ENCODE measurements around the gene ITGAD.
"Not testable (repeated sequence)": the region's sequence is repeated elsewhere in the genome, so short reads cannot be mapped to it uniquely, and the experiment has no call there.

Gene ITGAD

DNA sequence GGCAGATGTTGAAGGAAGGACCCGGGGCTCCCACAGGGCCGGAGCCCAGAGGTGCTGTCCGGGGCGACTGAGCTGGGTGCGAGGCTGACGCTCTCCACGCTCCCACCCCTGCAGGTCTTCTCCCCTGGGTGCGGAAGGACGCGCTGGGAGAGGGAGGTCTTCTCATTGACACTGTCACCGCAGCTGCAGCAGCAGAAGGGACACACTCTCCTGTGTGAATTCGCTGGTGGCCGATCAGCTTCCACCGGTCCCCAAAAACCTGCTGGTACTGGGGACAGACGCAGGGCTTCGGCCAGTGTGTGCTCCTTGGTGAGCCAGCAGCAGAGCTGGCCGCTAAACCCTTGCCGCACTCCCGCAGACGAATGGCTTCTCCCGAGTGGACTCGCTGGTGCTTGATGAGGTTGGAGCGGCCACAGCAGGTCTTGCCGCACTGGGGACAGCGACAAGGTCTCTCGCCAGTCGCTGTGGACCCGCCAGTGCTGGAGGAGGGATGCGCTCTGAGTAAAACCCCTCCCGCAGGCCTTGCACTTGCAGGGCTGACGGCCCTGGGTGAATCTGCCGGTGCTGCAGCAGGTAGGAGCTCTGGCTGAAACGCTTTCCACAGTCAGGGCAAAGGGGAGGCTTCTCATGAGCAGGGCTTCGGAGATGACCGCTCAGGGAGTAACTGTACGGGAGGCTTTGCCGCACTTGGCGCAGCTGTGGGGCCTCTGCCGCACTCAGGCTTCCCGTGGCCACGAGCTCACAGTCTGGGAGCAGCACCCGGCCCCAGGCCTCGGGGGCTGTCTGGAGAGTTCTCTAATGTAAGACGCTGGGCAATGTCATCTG, 43.3 kb downstream of the ITGAD start:
- no peak for DNase-seq

DNA sequence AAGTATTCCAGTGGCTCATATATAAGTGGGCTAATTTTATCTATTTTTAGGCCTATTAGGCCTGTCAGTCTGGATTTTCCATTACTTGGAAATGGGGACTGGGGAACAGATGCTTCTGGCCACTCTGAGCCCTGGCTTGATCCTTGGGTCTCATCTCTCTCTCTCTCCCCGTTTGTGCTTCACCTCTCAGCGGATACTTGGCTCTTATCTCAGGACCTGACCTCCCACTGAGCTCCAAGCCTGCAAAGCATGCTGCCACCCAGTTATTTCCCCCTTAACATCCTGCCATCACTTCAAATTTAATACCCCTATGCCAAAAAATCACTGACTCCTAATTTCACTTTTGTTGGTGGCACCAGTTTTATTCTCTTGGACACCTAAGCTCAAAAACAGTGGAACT, 45.3 kb downstream of the ITGAD start:
- peak; percentile 24 for DNase-seq

DNA sequence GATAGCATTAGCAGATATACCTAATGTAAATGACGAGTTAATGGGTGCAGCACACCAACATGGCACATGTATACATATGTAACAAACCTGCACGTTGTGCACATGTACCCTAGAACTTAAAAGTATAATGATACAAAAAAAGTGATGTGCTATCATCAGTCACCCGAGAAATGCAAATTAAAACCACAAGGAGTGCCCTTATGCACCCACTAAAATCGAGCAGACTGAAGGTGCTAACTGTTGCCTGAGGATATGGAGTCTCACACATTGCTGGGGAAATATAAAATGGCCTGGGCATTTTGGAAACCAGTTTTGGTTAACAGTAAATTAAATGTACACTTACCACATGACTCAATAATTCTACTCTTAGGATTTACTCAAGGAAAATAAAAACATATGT, 45.9 kb downstream of the ITGAD start:
- DNase-seq = not testable (repeated sequence)

DNA sequence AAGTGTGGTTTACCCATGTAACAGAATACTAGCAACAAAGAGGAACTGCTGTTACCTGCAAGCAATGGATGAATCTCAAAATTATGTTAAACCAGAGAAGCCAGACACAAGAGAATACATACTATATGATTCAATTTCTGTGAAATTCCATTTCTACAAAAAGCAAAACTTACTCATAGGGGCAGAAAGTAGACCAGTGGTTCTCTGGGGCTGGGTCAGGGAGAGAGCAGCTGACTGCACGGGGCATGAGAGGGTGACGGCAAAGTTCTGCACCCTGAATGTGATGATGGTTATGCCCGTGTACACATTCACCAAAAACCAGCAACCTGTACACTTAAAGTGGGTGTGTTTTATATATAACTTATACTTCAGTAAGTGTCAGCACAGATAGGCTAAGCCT, 46.4 kb downstream of the ITGAD start:
- DNase-seq = no peak

DNA sequence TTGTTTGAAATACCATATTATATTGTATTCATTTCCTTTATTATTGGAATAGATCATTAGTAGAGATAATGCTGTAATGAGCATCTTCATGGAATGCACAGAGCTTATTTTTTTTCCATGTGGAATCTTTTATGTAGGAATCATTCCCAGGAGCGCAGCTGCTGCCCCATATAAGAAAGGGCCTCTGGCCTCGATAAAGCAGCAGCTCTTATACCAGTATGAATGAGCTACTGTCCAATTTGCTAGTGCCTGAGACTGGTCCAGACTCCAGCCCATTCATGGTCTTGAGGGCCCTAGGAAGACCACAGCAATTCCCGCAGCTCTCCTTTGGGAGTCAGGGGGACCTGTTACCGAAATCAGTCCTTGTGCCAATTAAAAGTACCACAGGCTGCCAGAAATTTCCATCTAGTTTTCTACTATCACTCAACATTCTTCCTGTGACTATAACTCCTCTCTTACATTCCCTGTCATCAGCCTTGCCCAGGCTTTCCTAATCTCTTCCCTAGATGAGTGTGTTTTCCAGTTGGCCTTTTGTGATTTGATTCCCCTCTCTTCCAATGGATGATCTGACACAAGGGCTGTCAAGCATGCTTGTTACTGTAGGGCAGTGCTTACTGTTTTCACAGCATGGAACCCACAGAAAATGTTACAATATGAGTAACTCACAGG, 47.5 kb downstream of the ITGAD start:
- DNase-seq = no peak

DNA sequence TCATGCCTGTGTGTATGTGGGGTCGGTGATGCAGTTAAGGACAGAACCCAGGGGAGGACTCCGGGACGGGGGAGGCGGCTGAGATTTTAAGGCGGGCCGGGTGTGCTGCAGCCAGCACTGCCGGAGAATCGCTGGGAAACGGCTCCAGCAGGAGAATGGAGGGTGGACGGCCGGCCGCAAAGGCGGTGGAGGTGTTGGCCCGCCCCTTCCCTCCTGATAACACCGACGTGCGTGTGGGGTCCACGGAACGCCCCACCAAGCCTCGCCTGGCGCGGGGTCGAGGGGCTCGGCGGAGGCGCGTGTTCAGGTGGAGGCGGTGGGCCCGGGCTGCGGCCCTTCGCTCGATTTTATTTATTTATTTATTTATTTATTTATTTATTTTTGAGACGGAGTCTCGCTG, 48.8 kb downstream of the ITGAD start:
- DNase-seq = no peak

DNA sequence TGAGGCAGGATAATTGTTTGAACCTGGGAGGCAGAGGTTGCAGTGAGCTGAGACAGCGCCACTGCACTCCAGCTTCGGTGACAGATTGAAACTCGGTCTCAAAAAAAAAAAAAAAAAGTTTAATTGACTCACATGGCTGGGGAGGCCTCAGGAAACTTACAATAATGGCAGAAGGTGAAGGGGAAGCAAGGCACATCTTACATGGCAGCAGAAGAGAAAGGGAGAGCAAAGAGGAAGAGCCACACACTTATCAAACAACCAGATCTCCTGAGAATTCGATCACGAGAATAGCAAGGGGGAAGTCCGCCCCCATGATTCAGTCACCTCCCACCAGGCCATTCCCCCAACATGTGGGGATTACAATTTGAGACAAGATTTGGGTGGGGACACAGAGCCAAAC, 52.8 kb downstream of the ITGAD start:
- DNase-seq = not testable (repeated sequence)

DNA sequence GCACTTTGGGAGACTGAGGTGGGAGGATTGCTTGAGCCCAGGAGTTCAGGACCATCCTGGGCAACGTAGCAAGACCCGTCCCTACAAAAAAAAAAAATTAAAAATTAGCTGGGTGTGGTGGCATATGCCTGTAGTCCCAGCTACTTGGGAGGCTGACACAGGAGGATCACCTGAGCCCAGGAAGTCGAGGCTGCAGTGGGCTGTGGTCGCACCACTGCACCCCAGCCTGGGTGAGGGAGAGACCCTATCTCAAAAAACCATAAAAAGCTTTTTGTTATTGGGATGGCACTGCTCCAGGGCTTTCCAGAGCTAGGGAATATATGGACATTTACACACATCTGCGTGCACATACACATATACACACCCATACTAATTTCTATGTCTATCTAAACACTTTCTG, 58.1 kb downstream of the ITGAD start:
- no peak for DNase-seq

DNA sequence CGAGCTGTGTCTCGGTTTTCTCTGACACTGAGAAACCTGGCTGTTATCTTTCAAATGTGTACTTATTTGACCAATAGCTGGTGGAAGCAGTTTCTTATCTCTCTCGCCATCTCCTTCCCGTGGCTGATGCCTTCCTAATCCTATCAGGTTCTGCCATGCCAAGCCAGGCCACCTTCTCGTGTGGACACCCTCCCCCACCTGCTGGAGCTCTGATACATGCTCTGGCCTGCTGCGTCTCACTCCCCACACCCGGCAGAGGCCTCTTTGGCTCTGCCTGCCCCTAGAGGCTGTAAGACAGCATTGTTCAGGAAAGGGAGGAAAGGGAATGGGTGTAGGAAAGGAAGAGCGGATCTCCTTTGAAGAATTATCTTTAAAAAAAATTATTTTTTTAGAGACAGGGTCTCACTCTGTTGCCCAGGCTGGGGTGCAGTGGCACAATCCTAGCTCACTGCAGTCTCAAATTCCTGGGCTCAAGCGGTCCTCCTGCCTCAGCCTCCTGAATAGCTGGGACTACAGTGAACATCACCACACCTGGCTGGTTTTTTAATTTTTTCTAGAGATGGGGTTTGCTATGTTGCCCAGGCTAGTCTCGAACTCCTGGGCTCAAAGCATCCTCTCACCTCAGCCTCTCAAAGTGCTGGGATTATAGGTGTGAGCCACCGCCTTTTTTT, 58.7 kb downstream of the ITGAD start:
- peak; percentile 89 for DNase-seq

DNA sequence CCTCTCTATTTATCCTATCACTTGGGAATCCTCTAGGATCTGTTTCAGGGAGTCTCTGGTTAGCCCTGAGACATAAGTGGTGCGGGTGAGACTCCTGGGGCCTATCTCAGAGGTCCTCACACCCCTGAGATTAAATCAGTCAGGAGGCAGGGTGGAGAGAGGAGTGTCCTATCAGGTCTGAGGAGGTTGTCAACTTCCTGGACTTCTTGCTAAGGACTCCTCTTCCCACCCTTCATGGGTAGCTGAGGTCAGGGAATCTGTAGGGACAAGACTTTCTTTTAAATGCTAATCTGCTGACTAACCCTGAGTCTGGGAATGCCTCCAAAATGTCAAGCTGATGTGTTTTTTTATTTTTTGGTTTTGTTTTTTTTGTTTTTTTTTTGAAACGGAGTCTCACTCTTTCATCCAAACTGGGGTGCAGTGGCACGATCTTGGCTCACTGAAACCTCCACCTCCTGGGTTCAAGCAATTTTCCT, 59.5 kb downstream of the ITGAD start:
- no peak for DNase-seq

DNA sequence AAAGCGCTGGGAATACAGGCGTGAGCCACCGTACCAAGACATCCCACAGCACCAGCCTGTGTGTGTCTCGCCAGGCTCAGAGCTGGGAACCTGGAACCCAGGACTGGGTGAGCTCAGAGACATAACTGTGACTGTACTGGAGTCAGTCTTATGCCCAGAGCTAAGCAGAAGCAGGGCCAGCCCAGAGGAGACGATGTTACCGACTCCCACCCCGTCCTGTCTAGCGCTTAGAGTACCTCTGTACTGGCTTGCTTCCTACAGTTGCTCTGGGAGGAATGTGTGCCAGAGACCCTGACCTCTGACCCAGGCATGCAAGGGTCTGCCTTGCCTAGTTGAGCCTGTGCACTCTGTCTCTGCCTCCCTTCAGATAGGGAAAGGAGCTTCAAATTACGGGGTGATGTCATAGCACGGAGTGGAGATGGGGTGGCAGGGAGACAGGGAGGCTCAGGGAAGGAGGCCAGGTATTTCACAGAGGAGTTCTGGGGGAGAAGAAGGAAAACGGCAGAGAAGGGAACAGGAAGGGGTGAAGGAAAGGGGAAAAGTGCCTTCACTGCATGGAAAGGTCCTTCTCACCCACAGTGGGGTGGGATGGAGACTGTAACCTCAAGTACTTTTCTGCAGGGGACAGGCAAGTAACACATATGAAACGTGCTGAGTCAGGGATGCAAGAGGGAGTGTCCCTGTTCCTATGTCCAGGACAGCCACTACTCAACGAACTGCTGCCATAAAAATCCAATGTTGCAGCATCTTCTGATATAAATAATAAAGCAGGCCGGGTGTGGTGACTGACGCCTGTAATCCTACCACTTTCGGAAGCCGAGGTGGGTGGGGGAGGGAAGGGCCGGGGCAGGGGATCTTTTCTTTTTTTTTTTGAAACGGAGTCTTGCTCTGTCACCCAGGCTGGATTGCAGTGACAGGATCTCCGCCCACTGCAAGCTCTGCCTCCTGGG, 60.4 kb downstream of the ITGAD start:
- DNase-seq = no peak

DNA sequence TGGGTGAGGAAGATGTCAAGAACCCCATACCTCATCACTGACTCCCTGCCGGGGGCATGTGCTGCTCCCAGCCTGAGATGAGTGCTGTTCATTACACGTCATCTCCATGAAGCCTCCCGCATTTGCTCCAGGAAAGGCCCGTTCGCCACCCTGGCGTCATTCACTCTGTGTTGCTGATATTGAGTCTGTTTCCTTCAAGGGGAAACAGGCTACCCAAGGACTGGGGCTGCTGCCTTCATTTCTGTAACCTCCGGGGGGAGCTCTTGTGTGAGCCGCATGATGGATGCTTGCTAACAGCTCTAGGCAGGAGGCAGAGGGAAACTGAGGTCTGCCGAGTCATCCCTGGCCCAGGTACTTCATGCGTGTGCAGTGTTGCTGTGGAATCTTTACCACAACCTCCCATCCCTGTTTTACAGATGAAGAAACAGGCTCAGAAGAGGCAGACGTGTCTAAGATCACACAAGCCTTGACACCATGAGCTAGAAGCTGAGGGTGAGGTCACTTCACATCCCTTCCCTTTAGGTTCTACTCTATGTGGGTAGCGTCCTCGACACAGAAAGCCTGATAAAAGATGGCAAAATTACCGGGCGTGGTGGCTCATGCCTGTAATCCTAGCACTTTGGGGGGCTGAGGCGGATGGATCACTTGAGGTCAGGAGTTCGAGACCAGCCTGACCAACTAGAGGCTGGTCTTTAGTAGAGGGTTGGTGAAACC, 62.6 kb downstream of the ITGAD start:
- peak; percentile 49 for DNase-seq

DNA sequence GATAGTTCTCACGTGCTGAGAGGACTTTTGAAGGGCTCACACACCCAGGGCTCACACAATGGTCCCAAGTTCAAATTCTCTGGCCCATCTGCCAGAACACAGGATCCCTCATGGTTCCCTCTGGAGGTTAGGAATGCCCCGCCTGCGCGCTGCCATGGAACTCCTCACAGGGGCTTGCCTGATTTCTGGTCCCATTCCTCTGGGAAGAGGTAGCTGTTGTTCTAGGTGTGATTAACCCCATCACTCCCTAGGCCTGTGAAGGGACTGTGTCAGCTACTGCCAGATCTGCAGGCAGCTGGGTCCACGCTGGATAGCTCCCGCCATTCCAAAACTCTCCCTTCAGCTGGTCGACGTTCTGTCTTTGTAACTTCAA, 63.8 kb downstream of the ITGAD start:
- DNase-seq = no peak

DNA sequence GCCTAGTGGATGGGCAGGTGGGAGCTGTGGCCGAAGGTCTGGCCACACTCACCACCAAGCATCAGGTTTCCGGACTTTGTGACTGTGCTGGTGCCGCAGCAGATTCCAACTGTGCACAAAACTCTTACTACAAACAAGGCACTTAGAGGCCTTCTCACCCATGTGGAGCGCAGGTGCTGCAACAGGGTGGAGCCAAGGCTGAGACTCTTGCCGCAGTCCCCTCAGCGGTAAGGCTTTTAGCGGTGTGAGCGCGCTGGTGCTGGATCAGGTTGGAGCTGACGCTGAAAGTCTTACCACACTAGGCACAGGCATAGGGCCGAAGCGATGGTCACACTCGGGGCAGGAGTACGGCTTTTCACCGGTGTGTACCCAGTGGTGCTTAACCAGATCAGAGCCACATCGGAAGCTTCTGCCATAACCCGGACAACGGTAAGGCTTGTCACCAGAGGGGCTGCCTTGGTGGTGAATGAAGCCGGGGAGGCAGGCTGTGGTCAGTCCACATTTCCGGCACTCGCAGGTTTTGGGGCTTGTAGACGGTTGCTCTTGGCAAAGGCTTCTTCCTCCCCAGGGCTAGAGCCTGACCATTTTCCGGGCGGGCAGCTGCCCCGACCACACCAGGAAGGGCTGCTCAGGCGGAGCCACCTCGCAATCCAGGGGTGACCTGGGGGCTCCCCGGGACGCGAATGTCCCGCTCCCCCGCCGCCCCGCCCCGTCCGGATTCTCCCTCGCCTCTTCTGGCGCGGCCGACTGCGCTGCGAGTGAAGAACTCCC, 65.1 kb downstream of the ITGAD start:
- peak; percentile 66 for DNase-seq

DNA sequence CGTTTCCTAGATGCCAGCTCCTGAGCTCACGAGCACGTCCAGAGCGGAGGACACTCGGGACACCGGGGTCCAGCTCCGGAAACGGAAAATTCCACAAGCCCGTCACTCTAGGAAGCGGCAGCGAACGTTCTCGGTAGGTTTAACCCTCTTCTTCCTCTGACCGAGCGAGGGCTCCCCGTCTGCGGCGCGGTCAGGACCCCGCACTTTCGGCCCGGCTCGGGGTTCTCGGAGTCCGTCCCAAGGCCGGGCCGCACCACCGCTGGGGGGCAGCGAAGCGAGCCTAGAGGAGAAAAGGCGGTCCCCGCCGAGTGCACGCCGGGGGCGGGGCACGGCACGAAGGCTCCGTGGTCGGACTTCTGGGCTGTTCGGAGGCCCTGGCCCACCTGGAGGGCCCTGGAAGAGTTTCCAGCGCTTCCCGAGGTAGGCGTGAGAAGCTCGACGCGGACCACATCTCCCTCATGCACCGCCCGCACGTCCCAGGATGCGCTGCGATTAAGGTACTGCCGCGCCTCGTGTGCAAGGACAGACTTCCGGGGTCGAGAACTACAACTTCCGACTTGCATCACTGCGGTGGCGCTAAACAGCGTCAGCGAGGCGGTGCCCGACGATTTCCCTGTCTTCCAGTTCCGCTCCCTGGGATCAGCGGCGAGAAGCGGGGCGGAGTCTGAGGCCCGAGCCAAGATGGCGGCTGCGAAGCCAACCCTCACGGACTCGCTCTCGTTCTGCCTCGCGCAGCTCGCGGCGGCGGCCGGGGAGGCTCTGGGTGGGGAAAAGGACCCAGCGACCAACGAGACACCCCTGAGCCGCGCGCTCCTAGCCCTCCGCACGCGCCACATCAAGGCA, 65.9 kb downstream of the ITGAD start, which contains the start of gene ARMC5:
TSS of gene ARMC5 (plus strand) at position 658 of the 843 bp plus-strand sequence. CDS start at position 682, 24 bp downstream.
- peak; percentile 98 for DNase-seq

DNA sequence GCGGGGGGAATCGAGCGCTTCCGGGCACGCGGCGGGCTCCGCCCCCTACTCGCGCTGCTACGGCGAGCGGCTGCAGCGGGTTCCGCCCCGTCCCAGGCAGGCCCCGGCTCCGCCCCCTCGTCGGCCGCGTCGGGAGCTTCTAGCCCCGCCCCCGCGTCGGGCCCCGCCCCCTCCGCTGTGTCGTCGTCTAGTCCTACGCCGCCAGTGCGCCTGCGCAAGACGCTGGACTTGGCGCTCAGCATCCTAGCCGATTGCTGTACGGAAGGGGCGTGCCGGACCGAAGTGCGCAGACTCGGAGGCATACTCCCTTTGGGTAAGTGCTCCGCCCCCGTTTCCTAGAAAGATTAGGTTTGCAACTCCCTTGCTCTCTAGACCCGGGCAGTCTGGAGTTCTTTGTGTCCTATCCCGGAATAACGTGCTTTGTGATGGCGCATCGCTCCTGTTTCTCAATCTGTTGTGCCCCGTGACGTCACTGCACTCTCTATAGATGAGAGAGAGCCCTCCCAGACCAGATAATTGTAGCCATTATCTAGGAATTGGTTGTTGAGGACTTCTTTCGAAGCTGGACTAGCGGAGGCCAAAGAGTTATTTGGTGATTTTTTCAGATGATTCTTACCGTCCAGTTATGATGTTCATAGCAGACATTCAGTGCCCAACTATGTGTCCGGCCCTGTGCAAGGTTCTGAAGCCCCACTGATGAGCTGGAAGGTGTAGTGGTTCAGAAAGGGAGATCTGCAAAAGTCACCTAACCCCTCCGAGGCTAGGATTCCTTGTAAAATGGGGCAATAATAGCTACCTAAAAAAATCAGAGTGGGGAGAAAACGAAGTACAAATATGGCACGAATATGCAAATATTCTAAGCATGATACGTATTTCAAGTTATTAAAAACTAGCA, 66.8 kb downstream of the ITGAD start:
- DNase-seq = peak; percentile 99

DNA sequence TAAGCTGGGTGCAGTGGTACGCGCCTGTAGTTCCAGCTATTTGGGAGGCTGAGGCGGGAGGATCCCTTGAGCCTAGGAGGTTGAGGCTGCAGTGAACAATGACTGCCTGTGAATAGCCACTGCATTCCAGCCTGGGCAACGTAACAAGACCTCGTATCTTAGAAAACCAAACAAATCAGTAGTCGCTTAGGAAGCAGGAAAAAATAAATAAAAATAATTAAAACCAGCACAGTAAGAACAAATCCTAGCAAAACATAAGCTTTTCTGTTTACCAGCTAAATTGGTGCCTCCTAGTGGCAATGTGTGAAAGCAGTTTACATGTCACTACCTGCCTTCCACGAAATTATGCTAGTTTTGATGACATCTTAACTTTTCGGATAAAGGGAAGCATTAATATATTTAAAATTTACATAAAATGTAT, 67.5 kb downstream of the ITGAD start:
- DNase-seq = peak; percentile 47

DNA sequence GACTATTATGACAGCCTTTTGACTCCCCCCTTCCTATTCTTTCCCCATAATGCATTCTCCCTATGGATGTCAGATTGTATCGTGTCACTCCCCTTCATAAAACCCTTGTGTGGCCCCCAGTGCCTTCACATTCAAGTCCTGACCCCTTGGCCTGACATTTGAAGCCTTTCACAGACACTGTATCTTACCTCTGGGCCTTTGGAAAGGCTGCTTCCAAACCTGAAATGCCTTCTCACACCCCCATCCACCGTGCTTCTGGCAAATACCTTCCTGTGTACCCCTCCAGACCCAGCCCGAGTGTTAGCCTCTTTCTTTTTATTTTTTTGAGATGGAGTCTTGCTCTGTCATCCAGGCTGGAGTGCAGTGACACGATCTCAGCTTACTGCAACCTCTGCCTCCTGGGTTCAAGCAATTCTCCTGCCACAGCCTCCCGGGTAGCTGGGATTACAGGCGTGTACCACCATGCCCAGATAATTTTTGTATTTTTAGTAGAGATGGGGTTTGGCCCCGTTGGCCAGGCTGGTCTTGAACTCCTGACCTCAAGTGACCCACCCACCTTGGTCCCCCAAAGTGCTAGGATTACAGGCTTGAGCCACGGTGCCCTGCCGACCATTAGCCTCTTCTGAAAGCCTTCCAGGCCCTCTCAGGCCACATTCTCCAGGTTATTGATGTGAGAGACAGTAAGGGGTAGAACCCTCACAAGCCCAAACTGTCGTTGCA, 68.2 kb downstream of the ITGAD start:
- DNase-seq = no peak
